ENCODE data around the gene KCNMB4.

KCNMB4 gene, protein sequence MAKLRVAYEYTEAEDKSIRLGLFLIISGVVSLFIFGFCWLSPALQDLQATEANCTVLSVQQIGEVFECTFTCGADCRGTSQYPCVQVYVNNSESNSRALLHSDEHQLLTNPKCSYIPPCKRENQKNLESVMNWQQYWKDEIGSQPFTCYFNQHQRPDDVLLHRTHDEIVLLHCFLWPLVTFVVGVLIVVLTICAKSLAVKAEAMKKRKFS

DNA sequence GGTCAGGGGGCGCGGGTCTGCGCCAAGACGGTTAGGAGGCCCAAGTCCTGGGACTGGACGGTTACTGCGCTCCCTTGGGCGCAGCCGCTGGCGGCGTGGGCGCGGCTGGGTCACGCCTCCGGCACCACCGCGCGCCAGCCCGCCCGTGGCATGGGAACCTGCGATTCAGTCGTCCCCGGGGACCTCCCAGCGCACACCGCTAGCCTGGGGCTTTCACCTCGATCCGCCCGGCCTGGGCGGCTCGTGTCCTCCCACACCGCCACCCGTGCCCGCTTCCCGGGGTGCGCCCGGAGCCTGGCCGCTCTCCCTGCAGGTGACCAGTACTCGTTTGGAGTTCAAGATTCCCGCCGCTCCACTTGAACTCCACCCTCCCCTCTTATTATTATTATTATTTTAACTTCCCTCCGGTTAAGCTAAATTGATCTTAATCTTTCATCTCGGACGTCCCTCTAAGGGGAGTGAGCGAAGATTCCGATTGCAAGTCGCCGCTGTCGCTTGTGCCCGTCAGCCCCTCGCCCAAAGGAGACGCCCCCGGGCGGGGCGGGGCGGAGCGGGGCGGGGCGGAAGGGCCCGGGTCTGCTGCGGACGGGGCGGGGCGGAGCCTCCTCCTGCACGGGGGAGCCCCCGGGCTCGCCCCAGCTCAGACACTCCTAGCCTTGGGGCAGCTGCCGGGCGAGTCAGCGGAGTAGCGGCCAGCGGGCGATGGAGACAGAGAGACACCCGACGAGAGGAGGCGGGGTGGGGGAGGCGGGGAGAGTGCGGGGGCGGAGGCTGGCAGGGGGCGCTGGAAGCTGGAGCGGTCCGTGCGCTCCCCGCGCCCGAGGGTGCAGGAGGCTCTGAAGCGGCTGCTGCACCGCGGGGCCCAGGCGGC is at the start of gene KCNMB4:
TSS of gene KCNMB4 (plus strand) at position 643 of the 871 bp plus-strand sequence. CDS start 445 bp downstream, outside the sequence.
- DNase-seq = peak; percentile 43 to 71

- DNase-seq = no peak
Measured at GRCh38 chr12:70317781-70318180, 48.3 kb upstream of the KCNMB4 start.

- no peak for DNase-seq
Measured at GRCh38 chr12:70319605-70320004, 46.5 kb upstream of the KCNMB4 start.

DNA sequence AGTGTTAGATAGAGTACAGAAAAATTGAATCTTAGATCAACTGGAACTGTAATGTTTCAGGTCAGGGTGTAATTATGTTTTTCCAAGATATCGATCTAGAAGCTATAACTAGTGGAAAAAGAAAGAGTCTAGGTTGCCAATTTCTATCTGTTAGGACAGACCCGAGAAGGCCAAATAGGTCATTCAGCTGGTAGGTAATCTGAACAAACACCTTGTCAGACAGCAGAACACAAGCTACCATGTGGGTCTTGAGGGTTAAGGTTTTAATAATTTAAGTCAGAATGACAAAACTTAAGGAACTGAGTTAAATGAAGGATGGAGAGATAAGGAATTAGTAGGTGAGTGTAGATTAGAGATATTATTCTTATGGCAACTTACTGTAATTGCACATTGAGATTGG is 44.9 kb upstream of the KCNMB4 start:
- no peak for DNase-seq

- DNase-seq = no peak
Measured at GRCh38 chr12:70327541-70327940, 38.5 kb upstream of the KCNMB4 start.

GRCh38 chr12:70329728-70330127 is 36.4 kb upstream of the KCNMB4 start:
- no peak for DNase-seq

DNA sequence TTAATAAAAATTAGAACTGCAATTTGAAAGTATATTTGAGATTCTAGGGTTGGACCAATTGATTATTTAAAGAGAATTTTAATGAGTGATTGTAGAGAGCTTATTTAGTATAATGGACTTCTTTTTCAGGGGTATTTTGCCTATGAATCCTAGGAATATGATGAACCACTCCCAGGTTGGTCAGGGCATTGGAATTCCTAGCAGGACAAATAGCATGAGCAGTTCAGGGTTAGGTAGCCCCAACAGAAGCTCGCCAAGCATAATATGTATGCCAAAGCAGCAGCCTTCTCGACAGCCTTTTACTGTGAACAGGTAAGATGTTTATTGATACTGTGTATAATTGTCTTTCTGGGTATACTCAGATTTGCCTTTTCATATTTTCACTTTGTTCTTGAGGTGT is 35.9 kb upstream of the KCNMB4 start:
- DNase-seq = no peak

GRCh38 chr12:70332236-70332635 is 33.9 kb upstream of the KCNMB4 start:
- DNase-seq = no peak

DNA sequence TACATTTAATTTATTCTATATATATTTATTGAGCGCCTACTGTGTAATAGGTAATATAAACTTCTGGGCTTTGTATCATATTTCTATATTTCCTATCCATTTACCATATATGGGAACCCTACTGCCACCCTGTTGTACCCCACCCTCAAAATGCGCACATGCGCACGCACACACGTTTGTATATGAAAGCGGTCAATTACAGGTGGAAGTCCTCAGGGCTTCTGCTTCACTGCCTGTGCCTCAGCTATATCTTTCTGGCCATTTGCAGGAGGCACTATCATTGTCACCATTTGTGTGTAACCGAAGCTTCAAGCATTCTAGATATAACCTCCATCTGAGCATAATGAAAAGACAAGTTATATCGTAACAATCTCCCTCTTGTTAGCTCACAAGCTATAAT is 31.3 kb upstream of the KCNMB4 start:
- DNase-seq = no peak

- no peak for DNase-seq
Measured at GRCh38 chr12:70338531-70338930, 27.6 kb upstream of the KCNMB4 start.

DNA sequence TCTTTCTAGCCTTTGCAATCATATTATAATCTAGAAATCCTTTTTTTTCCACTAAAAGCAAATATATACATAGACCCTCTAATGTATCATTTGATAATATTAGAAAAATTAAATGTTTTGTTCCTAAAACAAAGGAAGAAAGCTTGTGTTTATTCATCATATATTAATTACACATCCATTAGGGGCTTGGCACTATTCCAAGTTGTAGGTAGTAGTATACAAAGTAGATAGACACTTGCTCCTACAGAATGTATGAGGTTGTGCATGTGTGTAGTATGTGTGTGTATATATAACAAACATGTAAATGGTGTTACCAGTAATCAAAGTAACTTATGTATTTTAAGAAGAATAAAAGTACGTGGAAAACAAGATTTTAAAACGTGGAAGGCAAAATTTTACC is 15.0 kb upstream of the KCNMB4 start:
- no peak for DNase-seq

DNA sequence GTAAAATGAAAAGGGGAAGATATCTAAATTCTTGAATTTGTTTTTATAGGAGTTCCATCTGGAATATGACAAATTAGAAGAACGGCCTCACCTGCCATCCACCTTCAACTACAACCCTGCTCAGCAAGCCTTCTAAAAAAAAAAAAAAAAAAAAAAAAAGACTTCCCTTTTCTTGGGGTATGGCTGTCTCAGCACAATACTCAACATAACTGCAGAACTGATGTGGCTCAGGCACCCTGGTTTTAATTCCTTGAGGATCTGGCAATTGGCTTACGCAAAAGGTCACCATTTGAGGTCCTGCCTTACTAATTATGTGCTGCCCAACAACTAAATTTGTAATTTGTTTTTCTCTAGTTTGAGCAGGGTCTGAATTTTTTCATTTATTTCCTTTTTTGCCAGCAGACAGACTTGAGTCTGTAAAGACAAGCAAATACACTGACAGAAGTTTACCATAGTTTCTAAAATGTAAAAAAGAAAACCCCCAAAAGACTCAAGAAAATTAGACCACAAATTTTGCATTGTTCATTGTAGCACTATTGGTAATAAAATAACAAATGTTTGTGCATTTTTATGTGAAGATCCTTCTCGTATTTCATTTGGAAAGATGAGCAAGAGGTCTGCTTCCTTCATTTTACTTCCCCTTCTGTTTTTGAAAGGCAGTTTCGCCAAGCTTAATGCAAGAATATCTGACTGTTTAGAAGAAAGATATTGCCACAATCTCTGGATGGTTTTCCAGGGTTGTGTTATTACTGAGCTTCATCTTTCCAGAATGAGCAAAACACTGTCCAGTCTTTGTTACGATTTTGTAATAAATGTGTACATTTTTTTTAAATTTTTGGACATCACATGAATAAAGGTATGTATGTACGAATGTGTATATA is 12.1 kb upstream of the KCNMB4 start:
- no peak for DNase-seq

DNA sequence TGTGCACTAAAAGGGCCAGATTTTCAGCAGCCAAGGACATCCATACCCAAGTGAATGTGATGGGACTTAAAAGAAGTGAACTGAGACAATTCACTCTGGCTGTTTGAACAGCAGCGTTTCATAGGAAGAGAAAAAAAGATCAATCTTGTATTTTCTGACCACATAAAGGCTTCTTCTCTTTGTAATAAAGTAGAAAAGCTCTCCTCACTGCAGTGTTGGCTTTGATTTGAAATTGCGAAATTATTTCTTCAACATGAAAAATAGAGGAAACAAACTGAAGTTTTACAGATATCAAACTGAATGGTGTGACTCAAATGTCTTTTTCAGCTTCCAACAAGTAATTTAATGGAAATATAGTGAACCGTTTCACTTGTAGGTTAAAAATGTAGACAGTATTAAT is 11.3 kb upstream of the KCNMB4 start:
- DNase-seq = no peak

- no peak for DNase-seq
Measured at GRCh38 chr12:70355972-70356371, 10.1 kb upstream of the KCNMB4 start.

DNA sequence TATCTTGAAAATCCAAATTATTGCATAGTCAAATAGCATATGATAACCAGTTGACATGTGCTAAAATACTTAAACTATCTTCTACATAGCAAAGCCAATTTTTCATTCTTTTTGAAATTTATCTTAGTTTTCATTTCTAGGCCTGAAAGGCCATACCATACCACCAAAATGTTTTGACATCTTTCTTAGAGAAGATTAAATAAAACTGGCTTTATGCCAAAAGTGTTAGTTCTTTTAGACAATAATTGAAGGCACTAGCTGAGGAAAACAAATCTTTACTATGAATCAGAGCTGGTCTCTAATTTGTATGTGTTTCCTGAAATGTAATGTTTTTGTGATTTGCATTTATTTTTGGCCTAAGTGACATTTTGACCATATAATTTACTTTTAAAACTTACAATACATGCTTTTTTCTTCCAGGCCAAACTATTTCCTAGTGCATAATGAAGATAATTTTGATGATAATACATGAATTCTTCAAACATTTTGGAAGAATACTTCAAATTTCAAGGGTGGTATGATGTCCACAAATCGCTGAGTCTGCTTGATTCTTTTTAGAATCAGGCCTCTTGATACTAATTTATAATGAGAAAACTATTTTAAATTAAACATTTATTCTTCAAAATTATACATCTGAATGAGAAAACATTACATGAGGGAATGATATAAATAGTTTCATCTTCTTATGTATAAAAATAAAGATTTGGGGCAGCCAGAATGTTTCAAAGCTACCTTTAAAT is 6.5 kb upstream of the KCNMB4 start:
- DNase-seq = no peak

DNA sequence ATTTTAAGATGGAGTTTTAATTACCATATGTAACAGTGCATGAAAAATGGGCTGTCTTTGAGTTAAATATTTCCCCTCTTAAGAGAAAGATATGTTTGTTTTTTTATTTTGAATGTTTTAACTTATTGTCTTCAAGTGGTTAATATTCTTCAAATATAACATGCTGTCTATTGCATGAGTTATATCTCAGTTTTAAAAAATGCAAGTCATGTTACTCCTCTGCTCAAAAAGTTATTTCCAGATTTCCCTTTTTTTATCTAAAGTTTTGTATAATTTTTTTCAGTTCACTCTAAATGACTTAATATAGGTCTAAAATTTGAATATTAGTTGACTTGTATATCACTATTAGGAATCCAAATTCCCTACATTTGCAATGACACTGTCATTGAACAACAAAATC is 5.9 kb upstream of the KCNMB4 start:
- DNase-seq = no peak

GRCh38 chr12:70364695-70365397 is 1.2 kb upstream of the KCNMB4 start:
- no peak for DNase-seq

DNA sequence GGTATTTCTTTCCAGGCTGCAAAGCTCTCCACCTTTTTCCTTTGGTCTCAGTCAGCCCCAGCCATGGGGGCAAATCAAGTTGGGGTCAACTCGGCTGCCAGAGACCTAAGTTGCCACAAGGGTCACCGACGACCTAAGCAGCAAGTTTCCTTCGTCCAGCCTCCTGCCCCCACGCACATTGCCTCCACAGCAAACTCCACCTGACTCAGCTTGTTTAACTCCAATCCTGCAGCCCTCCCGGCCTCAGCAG is 767 bp upstream of the KCNMB4 start:
- DNase-seq = no peak

GRCh38 chr12:70366581-70367257 is 629 bp downstream of the KCNMB4 start:
- DNase-seq = peak; percentile 1 to 60

GRCh38 chr12:70367258-70368141 is 1.4 kb downstream of the KCNMB4 start:
- no peak for DNase-seq

DNA sequence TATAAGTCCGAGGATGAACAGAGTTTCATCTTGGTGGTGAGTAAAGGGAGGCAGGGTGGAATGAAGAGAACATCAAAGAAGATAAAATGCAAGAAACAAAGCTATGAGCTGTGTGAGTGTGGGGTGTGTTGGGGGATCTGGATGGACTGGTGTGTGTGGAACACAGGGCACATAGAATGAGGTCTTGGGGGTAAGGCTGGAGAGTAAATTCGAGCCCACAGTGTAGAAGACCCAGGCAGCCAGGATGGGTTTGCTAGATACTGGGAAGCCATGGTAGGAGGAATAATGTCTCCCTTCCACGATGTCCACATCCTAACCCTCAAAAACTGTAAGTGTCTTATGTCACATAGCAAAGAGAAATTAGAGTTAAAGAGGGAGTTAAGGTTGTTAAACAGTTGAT is 6.8 kb downstream of the KCNMB4 start:
- no peak for DNase-seq
